A549 (cell line): ENCODE results near the gene PALS2. TPM values are rescaled to one million over a fixed set of nuclear protein-coding genes. Genes with fewer than 3 reads are reported as not detected.

ENCODE experiments used
- ATAC-seq, 2 experiments: fragments of 200-7000 bp in 1 of 2; fragments of >200 bp in 1 of 2; cut with Nextera tagmentation in 1 of 2; cut with Tn5 transposase in 1 of 2; 3 replicates each; pipeline versions ENCODE4 v1.8.0 to v1.9.1; 2018 to 2020; ENCODE audit warnings: mild to moderate bottlenecking in 1 of 2, moderate library complexity in 1 of 2
- CTCF ChIA-PET: fragments of 300-600 bp; sonication (Branson Sonifier 250); formaldehyde crosslinking; extraction: SDS; loops from one replicate; lab custom pipeline; 2021; ENCODE audit warnings: antibody characterized with exemption, inconsistent platforms; lab: Yijun Ruan, JAX
- POLR2A ChIA-PET: fragments of 350-600 bp; formaldehyde crosslinking; extraction: SDS; loops from one replicate; lab custom pipeline; 2021; ENCODE audit warnings: antibody characterized with exemption, inconsistent platforms; lab: Yijun Ruan, JAX
- DNase-seq, 2 experiments: peaks; one replicate each; pipeline versions ENCODE4 v3.0.0 to v3.0.0-alpha.2; 2011 to 2016; ENCODE audit warnings: low read depth in 1 of 2, low spot score in 1 of 2
- FAIRE-seq: peaks from 2 replicates; lab custom pipeline; 2011; peaks lifted over from hg19 to GRCh38; lab: Jason Lieb, UNC
- H3K27ac ChIP-seq, 2 experiments: fragments of >200 bp; sonication (Bioruptor Twin); formaldehyde crosslinking; 3 replicates each; pipeline ENCODE4 v1.5.1; 2016 to 2017
- H3K4me1 ChIP-seq: fragments of >200 bp; sonication (Bioruptor Twin); formaldehyde crosslinking; 3 replicates; pipeline ENCODE4 v1.6.1; 2016
- H3K4me2 ChIP-seq: fragments of >200 bp; sonication (Bioruptor Twin); formaldehyde crosslinking; 3 replicates; pipeline ENCODE4 v1.6.1; 2016
- H3K4me3 ChIP-seq: fragments of >200 bp; sonication (Bioruptor Twin); formaldehyde crosslinking; 3 replicates; pipeline ENCODE4 v1.5.1; 2016
- H3K9me3 ChIP-seq: fragments of >200 bp; sonication (Bioruptor Twin); formaldehyde crosslinking; 3 replicates; pipeline ENCODE4 v1.6.1; 2016
- CEBPB ChIP-seq, 2 experiments: fragments of >200 bp in 1 of 2; sonication (Bioruptor Twin) in 1 of 2; formaldehyde crosslinking in 1 of 2; IDR thresholded peaks; 2 replicates each; pipeline ENCODE4 v1.6.1; 2012 to 2016
- CHD2 ChIP-seq: fragments of 150-350 bp; IDR thresholded peaks from 2 replicates; pipeline ENCODE4 v1.6.1; 2014; ENCODE audit warnings: low read length; ENCODE audit not compliant: partially characterized antibody
- E2F6 ChIP-seq: IDR thresholded peaks from 2 replicates; pipeline ENCODE4 v1.6.1; 2012; ENCODE audit warnings: low read depth, borderline replicate concordance
- ESRRA ChIP-seq: fragments of 150-350 bp; IDR thresholded peaks from 2 replicates; pipeline ENCODE4 v1.6.1; 2014; ENCODE audit warnings: mild to moderate bottlenecking, low read length, borderline replicate concordance
- FOXS1 ChIP-seq: fragments of 250-450 bp; sonication (Bioruptor Pico); IDR thresholded peaks from 2 replicates; pipeline ENCODE4 v1.5.0; 2020; ENCODE audit warnings: mild to moderate bottlenecking, moderate library complexity
- GATA3 ChIP-seq: IDR thresholded peaks from 2 replicates; pipeline ENCODE4 v1.6.1; 2012; ENCODE audit warnings: borderline replicate concordance
- HEYL ChIP-seq: fragments of 250-450 bp; sonication (Bioruptor Pico); IDR thresholded peaks from 2 replicates; pipeline ENCODE4 v1.8.0; 2021; ENCODE audit warnings: mild to moderate bottlenecking, moderate library complexity
- KDM5A ChIP-seq: fragments of 200-600 bp; sonication (generic); IDR thresholded peaks from 2 replicates; pipeline ENCODE4 v1.6.1; 2016; ENCODE audit warnings: antibody characterized with exemption, mild to moderate bottlenecking
- MAFK ChIP-seq: fragments of 450-650 bp; IDR thresholded peaks from 2 replicates; pipeline ENCODE4 v1.6.1; 2014; ENCODE audit not compliant: partially characterized antibody
- NR3C1 ChIP-seq: fragments of >200 bp; sonication (Bioruptor Twin); formaldehyde crosslinking; IDR thresholded peaks from 3 replicates; pipeline ENCODE4 v1.6.1; 2017
- POLR2AphosphoS2 ChIP-seq: conservative IDR thresholded peaks from 2 replicates; pipeline ENCODE4 v1.6.1; 2012; ENCODE audit warnings: low read length, improper control_type of control experiment, inconsistent platforms
- REST ChIP-seq: fragments of 200-600 bp; sonication (generic); IDR thresholded peaks from 2 replicates; pipeline ENCODE4 v1.6.1; 2016; ENCODE audit warnings: antibody characterized with exemption, mild to moderate bottlenecking, moderate library complexity
- SREBF2 ChIP-seq: fragments of 450-650 bp; IDR thresholded peaks from 2 replicates; pipeline ENCODE4 v1.6.1; 2014; ENCODE audit warnings: mild to moderate bottlenecking, moderate library complexity
- TFCP2L1 ChIP-seq: fragments of 250-450 bp; sonication (Bioruptor Pico); IDR thresholded peaks from 2 replicates; pipeline ENCODE4 v1.5.0; 2021; ENCODE audit warnings: mild to moderate bottlenecking
- WGBS: methylation state at CpG from one replicate; pipeline ENCODE4 v1.1.6; 2017; ENCODE audit errors: missing lambda C conversion rate; 5-methylcytosine and 5-hydroxymethylcytosine counted together
- polyA plus RNA-seq, 4 experiments: library from polyadenylated mRNA; depleted of rRNA in 3 of 4; stranded (reverse); fragments of >200 nt; fragmentation: RNase III in 1 of 4; extraction: RNeasy Plus Mini Kit Qiagen cat#74134 plus additional on column Dnase treatment in 1 of 4; gene quantifications; 2 replicates in 3 of 4; 3 replicates in 1 of 4; pipeline ENCODE4 v1.2.3, GENCODE V29; 2011 to 2017
- TF ChIP-seq, protein P1 (sequence below): fragments of >200 bp; sonication (Bioruptor Twin); formaldehyde crosslinking; IDR thresholded peaks from 3 replicates; pipeline ENCODE4 v1.6.1; 2016
- TF ChIP-seq, protein P2 (sequence below): IDR thresholded peaks from 2 replicates; pipeline ENCODE4 v1.6.1; 2012
- TF ChIP-seq, protein P3 (sequence below): fragments of >200 bp; sonication (Bioruptor Twin); formaldehyde crosslinking; IDR thresholded peaks from 2 replicates; pipeline ENCODE4 v1.6.1; 2016

The PALS2 gene
- polyA plus RNA-seq, 2 of the 4 experiments (the other 2 are of a cell fraction), result 16.4 to 17.8 TPM

- DNase-seq (no peak), ATAC-seq (no peak), FAIRE-seq (no peak)
- TF ChIP-seq FOXS1 (CRISPR knock-in tag) (no peak), CHD2 (no peak), GATA3 (no peak), E2F6 (no peak), POLR2AphosphoS2 (no peak)
- TF ChIP-seq, protein P1, sequence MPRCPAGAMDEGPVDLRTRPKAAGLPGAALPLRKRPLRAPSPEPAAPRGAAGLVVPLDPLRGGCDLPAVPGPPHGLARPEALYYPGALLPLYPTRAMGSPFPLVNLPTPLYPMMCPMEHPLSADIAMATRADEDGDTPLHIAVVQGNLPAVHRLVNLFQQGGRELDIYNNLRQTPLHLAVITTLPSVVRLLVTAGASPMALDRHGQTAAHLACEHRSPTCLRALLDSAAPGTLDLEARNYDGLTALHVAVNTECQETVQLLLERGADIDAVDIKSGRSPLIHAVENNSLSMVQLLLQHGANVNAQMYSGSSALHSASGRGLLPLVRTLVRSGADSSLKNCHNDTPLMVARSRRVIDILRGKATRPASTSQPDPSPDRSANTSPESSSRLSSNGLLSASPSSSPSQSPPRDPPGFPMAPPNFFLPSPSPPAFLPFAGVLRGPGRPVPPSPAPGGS, result no peak
- H3K4me1 ChIP-seq, result no peaks in the 10 kb centered on the region
- POLR2A ChIA-PET, result no interaction called here
- 94% methylated on average over 3 of the region's 3 CpGs for WGBS
- H3K27ac ChIP-seq, result no peak overlapping the region
- H3K9me3 ChIP-seq, result no peaks in the 10 kb centered on the region
- H3K4me2 ChIP-seq, result no peak overlapping the region
- no peak overlapping the region for H3K4me3 ChIP-seq
- CTCF ChIA-PET, result interaction anchor here (0.9 kb wide), 1 partner anchor 20 kb away, joined by 3 read pairs; no protein-coding TSS in a partner anchor
Observed at GRCh38 chr7:24597014-24597413, 23.8 kb downstream of the PALS2 start.

DNA sequence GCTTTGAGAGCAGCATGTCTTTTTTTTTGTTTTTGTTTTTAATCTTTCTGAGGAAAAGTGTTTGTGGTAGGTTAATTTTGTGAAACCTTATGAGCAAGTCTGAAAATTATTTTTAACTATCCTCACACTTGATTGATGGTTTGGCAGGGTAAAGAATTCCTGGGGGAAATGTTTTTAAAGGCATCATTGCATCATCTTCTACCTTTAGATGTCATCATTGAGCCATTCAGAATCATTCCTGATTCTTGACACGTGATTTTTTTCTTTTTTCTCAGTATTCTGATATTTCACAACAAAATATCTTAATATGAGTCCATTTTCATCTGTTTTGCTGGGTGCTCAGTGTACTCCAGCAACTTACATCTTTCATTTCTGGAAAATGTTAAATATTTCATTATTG is 28.3 kb downstream of the PALS2 start:
- peaks cover 7% of the 10 kb centered on the region; the same call in 2 of the 3 replicates for H3K9me3 ChIP-seq
- H3K4me2 ChIP-seq, result no peak overlapping the region
- TF ChIP-seq CEBPB (IDR thresholded peaks at IDR 0.05) (no peak), NR3C1 (no peak), E2F6 (no peak), ESRRA (no peak), SREBF2 (no peak), TFCP2L1 (no peak), HEYL (CRISPR knock-in tag) (no peak), MAFK (no peak), KDM5A (no peak), REST (no peak)
- TF ChIP-seq, protein P2, sequence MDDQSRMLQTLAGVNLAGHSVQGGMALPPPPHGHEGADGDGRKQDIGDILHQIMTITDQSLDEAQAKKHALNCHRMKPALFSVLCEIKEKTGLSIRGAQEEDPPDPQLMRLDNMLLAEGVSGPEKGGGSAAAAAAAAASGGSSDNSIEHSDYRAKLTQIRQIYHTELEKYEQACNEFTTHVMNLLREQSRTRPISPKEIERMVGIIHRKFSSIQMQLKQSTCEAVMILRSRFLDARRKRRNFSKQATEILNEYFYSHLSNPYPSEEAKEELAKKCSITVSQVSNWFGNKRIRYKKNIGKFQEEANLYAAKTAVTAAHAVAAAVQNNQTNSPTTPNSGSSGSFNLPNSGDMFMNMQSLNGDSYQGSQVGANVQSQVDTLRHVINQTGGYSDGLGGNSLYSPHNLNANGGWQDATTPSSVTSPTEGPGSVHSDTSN, result no peak
- TF ChIP-seq, protein P3, sequence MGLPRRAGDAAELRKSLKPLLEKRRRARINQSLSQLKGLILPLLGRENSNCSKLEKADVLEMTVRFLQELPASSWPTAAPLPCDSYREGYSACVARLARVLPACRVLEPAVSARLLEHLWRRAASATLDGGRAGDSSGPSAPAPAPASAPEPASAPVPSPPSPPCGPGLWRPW, result no peak
- TF ChIP-seq, protein P1, result no peak
- WGBS, result 73% methylated on average over 1 of the region's 1 CpG
- H3K27ac ChIP-seq, result no peak overlapping the region
- no peak overlapping the region for H3K4me3 ChIP-seq
- ChIA-PET CTCF (no interaction called here), POLR2A (no interaction called here)
- no peaks in the 10 kb centered on the region for H3K4me1 ChIP-seq
- FAIRE-seq, result no peak
- ATAC-seq, result no peak
- DNase-seq, result no peak
